ENCODE measurements around the gene PROCA1.
"Not testable (repeated sequence)": the region's sequence is repeated elsewhere in the genome, so short reads cannot be mapped to it uniquely, and the experiment has no call there.

PROCA1 gene

DNA sequence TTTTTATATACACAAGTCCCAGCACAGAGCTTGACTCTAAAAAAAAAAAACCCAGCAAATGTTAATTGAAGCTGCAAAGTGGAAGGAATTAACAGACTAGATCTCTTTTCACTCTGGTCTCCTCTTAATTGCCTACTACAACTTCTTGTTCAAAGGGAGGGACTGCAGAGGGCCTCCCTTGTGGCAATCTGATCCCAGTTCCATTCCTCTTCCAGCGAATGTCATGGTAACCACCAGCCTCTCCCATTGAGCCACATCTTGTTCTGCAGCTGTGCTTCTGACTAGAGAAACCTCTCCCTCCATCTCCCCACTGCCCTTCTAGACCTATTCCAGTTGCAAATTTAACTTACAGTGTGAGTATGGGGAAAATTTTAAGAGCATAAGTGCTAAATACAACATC lies 43.8 kb downstream of the PROCA1 start:
- DNase-seq, result no peak

DNA sequence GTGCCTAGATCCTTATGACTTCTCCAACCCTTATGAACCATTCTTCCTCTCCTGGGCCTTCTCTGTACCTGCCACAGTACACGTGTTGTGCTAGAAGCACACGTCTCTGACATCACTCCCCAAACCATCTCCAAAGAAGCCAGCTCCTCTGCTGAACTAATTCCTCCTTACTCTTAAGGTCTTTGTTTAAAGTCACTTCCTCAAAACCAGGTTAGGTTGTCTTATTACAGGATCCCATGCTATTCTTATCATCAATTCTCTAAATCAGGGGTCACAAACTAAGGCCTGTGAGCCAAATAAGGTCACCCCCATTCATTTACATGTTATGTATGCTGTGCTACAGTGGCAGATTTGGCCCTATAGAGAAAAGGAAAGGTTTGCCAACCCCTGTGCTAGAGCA lies 45.7 kb downstream of the PROCA1 start:
- no peak for DNase-seq

DNA sequence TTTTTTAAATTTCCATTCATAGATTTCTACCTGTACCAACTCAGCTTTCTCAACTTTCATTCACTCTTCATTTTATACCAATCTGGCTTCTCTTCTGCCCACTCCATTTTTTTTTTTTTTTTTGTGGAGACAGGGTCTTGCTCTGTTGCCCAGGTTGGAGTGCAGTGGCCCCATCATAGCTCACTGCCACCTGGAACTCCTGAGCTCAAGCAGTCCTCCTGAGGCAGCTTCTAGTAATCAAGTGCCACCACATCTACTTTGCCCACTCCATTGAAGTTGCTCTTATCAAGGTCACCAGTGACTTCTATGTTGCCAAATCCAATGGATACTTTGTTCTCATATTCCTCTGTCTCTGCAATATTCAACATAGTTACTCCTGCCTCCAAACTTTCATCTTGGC lies 48.0 kb downstream of the PROCA1 start:
- no peak for DNase-seq

DNA sequence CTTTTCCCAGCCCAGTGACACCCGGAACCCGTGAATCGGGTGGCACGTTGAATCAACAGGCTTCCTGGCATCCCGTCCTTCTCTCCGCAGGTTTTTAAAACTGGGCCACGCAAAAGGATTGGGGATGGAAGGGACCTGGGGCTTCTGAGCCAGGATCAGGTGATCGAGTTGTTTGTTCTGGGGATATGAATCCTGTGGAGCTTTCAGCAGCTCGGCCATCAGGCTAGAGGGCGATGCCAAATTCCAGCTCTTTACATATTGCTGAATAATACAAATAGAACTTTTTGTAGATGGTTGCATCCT lies 49.2 kb downstream of the PROCA1 start:
- DNase-seq, result no peak

DNA sequence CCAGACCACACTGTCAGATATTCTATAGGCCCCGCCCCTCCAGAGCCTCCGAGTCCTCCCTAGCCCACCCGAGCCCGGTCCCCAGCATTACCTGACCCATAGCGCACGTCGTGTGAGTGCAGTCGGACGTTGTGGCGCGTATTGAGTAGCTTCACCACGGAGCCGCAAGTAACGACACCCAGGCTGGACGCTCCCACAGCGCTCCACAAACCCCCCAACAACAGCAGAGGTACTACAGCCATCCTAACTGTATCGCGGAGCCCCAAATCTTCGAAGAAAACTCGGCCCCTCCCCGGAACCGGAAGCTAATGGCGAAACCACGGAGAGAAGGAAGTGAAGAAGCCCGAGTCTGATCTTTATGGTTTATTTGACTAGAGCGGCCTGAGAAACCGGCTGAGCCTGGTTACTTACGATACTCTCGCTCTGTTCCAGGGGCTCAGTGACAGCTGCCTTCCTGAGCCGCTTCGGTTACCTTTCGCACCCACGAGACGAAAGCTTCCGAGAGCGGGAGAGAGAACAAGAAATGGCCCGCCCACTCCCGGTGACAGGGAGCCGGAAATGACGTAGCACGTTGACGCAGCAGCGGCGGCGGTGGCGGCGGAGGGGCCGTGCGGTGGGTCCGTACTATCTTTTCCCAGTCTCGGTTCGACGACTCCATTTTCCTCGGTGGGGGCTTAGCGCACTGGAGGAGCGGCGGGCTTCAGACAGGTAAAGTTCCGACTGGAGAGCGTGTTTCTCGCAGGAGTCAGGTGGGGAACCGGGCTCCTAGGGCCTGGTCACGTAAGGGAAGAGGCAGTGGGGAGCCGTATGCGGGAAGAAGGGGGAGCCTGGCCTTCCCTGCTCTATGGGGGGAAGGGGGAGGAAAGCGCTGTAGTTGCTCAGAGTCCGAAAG lies 49.8 kb downstream of the PROCA1 start, which contains the start of the genes SDF2 and SUPT6H:
Gene SDF2 (minus strand): TSS at position 272 of the 892 bp plus-strand sequence. CDS start 30 bp downstream, at position 242.
Gene SUPT6H (plus strand): TSS at position 571 of the 892 bp plus-strand sequence. CDS start 11,197 bp downstream, outside the sequence.
- DNase-seq, result peak; percentile 49 to 97 (median 92)

DNA sequence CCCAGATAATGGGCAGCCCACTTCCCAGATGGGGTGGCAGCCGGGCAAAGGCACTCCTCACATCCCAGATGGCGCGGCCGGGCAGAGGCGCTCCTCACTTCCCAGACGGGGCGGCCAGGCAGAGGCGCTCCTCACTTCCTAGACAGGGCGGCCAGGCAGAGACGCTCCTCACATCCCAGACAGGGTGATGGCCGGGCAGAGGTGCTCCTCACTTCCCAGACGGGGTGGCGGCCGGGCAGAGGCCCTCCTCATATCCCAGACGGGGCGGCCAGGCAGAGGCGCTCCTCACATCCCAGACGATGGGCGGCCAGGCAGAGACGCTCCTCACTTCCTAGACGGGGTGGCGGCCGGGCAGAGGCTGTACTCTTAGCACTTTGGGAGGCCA lies 52.2 kb downstream of the PROCA1 start:
- DNase-seq, result not testable (repeated sequence)

DNA sequence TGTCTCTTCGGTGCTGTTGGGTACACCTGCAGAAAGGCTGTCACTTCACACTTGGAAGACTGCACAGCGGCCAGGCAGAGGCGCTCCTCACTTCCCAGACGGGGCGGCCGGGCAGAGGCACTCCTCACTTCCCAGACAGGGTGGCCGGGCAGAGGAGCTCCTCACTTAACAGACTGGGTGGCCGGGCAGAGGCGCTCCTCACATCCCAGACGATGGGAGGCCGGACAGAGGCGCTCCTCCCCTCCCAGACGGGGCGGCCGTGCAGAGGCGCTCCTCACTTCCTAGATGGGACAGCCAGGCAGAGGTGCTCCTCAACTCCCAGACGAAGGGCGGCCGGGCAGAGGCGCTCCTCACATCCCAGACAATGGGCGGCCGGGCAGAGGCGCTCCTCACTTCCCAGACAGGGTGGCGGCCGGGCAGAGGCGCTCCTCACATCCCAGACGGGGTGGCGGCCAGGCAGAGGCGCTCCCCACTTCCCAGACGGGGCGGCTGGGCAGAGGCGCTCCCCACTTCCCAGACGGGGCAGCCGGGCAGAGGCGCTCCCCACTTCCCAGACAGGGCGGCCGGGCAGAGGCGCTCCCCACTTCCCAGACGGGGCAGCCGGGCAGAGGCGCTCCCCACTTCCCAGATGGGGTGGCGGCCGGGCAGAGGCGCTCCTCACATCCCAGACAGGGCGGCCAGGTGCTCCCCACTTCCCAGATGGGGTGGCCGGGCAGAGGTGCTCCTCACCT lies 52.8 kb downstream of the PROCA1 start:
- not testable (repeated sequence) for DNase-seq

DNA sequence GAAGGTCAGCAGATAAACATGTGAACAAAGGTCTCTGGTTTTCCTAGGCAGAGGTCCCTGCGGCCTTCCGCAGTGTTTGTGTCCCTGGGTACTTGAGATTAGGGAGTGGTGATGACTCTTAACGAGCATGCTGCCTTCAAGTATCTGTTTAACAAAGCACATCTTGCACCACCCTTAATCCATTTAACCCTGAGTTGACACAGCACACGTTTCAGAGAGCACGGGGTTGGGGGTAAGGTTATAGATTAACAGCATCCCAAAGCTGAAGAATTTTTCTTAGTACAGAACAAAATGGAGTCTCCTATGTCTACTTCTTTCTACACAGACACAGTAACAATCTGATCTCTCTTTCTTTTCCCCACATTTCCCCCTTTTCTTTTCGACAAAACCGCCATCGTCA lies 53.3 kb downstream of the PROCA1 start:
- not testable (repeated sequence) for DNase-seq

DNA sequence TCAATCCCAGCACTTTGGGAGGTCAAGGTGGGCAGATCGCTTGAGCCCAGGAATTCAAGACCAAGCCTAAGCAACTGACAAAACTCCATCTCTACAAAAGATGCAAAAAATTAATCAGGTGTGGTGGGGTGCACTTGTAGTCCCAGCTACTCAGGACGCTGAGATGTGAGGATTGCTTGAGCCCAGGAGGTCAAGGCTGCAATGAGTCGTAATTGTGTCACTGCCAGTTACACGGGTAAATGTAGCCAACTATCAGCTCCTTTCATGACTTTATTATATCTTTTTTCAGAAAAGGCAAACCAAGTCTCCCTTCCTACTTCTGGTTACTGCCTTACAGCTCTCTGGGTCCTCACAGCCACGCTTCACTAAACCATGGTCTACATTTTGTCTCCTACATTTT lies 53.9 kb downstream of the PROCA1 start:
- no peak for DNase-seq

DNA sequence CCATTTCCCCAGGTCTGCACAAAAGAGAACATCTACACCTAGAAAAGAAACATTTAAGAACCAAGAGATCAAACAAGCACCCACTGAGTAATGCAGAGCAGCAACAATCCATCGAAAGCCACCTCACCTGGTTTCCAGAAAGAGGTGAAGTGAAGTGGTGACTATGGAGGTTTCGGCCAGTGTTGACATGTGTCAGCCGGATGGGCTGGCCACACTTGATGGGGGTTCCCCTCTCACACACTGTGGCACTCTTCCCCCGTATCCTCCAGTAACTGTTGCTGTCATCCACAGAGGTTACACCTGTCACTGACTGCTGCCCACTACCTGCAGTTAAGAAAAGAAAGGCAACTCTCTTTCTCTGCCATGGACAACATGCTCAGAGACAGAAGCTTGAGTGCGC lies 56.5 kb downstream of the PROCA1 start:
- no peak for DNase-seq
